ENCODE data around the gene SORT1. TPM values are rescaled to one million over a fixed set of nuclear protein-coding genes. Genes with fewer than 3 reads are reported as not detected.
"Not testable (repeated sequence)": the region's sequence is repeated elsewhere in the genome, so short reads cannot be mapped to it uniquely, and the experiment has no call there.

The SORT1 gene
- total RNA-seq, 2 experiments from 2014 or later = 1.5 to 1.9 TPM

DNA sequence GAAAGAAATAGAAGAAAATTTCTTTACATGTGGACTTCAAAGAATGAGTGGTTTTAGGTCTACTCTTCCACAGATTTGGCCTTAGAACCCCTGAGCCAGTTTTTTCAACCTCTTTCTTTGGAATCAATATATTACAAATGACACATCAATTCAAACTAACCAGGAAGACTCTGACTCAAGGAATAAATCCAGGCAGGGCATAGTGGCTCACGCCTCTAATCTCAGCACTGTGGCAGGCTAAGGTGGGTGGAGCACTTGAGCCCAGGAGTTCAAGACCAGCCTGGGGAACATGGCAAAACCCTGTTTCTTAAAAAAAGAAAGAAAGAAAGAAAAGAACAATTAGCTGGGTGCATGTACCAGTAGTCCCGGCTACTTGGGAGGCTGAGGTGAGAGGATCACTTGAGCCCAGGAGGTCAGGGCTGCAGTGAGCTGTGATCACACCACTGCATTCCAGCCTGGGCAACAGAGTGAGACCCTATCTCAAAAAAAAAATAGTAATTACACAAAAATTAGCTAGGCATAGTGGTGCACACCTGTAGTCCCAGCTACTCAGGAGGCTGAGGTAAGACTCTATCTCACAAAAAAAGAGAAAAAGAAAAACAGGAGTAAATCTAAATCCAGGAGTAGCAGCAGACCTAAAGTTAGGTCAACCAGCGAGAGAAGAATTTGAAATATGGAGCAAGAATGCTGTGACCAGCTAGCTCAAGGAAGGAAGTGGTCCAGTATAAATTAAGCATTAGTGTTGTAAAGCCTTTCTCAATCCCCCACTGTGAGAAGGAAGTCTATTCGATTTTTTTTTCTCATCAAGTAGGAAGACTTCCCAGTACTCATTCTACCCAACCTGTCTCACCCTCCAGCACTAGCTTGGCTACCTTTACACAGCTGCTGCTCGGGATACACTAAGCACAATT lies 1.9 kb downstream of the SORT1 start:
- H3K27ac Mint-ChIP-seq = no peak overlapping the region
- peaks cover 15% of the 10 kb centered on the region for H3K4me1 Mint-ChIP-seq
- peak overlapping the region; percentile 70 for H3K4me3 Mint-ChIP-seq
- no peak for DNase-seq
- POLR2A ChIA-PET = interaction anchor here (0.6 to 0.7 kb wide), 3 partner anchors 14 to 47 kb away, joined by 3 to 7 read pairs (median 4); no protein-coding TSS in a partner anchor
- no peaks in the 10 kb centered on the region for H3K36me3 Mint-ChIP-seq (ENCODE audit: low read depth)
- no peaks in the 10 kb centered on the region for H3K9me3 Mint-ChIP-seq
- H3K27me3 Mint-ChIP-seq = peaks cover 52% of the 10 kb centered on the region
- CTCF ChIA-PET = no interaction called here

DNA sequence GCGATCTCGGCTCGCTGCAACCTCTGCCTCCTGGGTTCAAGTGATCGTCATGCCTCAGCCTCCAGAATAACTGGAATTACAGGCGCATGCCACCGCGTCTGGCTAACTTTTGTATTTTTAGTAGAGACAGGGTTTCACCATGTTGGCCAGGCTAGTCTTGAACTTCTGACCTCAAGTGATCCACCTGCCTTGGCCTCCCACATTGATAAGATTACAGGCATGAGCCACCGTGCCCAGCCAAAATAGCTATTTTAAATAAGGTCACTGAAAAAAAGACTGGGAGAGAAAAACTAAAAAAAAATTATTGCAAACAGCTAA lies 2.5 kb downstream of the SORT1 start:
- H3K4me3 Mint-ChIP-seq; H3K9me3 Mint-ChIP-seq; CTCF ChIA-PET; H3K27ac Mint-ChIP-seq; H3K36me3 Mint-ChIP-seq (ENCODE audit: low read depth); DNase-seq: not testable (repeated sequence)
- POLR2A ChIA-PET = interaction anchor here (0.6 kb wide), 1 partner anchor 14 kb away, joined by 3 read pairs; no protein-coding TSS in a partner anchor
- H3K4me1 Mint-ChIP-seq = peaks cover 15% of the 10 kb centered on the region
- H3K27me3 Mint-ChIP-seq = peaks cover 56% of the 10 kb centered on the region

DNA sequence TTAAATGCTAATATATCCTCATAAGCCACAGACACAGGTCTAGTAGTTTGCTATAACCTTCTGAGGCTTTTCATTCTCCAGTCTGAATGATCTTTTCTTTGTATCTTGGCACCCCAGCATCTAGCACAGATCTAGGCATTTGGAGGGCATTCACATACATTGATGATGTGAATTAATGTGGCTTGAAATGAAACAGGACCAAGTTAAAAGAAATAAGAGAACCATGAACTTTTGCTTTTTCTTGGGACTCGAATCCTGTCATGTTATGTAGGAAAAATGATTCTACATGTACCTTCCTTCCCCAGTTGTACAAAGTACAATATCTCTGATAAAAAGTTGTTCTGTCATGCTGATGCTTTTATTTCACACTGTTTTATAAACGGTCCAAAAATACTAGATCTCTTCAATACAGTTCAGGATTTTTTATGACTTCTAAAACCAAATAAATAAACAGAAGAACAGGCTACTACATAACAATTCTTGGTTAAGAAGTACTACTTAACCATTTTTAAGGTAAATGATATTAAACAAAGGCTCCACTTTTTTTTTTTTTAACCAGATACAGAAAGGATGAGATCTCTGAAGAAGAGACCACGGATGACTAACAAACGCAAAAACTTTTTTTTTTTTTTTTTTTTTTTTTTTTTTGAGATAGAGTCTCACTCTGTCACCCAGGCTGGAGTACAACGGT lies 3.0 kb downstream of the SORT1 start:
- ChIA-PET POLR2A (no interaction called here), CTCF (no interaction called here)
- DNase-seq = no peak
- Mint-ChIP-seq H3K27ac (no peak overlapping the region), H3K36me3 (ENCODE audit: low read depth) (no peaks in the 10 kb centered on the region), H3K4me3 (no peak overlapping the region), H3K27me3 (peaks cover 60% of the 10 kb centered on the region), H3K9me3 (no peaks in the 10 kb centered on the region), H3K4me1 (peaks cover 19% of the 10 kb centered on the region)

DNA sequence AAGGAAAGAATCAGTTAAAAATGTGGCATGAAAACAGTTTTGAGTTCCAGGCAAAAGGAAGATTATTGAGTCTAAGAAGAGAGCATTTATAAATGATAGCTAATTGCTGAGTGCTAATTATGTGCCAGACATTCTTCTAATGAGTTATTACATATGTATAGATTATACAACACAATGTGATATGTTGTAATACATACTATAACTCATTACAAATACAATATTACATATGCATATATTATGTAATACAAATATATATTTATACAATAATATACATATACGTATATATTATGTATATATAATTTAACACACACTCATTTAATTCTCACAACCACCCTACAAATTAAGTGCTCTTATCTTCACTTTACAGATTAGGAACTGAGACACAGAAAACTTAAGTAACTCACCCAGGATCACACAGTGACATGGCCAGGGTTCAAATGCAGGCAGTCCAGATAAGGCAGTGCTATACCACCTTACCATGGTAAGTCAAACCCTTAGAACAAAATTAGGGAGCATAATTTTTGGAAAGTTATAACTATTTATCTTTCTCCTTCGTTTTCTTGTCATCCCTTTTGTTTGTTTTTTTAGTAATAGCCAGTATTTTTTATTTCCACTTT lies 4.0 kb downstream of the SORT1 start:
- POLR2A ChIA-PET = no interaction called here

DNA sequence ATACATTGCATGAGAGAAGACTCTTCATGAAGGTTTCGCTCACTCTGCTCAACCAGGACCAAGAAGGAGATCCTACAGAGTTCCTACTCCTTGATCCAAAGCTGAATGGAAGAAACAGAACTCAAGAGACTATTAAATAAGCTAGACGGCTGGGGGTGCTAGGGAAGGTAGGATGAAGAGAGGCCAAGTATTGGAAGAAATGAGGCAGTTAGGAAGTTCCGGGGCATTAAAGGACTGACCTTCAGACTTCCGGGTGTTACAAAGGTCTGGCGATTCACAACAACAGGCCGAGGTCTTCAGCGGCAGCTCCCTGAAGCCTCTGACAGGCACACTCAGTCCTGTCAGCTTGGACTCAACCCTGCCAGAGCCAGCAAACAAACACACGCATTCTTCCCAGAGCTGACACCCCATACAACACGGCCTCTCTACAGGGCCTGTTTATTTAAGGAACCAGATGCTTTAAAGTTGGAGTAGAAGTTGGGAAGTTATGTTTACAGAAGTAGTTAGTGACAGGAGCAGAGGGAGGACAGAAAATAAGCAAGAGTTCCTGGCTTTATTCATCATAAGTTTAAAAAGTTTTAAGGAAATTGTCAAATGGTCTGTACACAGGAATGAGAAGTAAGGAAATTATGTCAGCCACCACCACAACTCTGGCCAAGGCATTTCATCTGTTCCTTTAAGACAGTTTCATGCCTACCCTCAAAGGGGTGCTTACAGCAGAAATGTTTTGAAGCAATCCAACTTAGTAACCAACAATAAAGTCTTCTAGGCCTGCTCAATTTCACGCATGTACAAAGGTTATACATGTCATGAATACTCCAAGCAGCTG lies 4.7 kb downstream of the SORT1 start:
- CTCF ChIA-PET = interaction anchor here (0.6 to 1.5 kb wide), 5 partner anchors 9 to 150 kb away, joined by 3 to 4 read pairs (median 3); no protein-coding TSS in a partner anchor
- no peak for DNase-seq
- no peaks in the 10 kb centered on the region for H3K36me3 Mint-ChIP-seq (ENCODE audit: low read depth)
- no peaks in the 10 kb centered on the region for H3K9me3 Mint-ChIP-seq
- POLR2A ChIA-PET = no interaction called here
- peaks cover 56% of the 10 kb centered on the region for H3K27me3 Mint-ChIP-seq
- peaks cover 18% of the 10 kb centered on the region for H3K4me1 Mint-ChIP-seq
- H3K4me3 Mint-ChIP-seq = no peak overlapping the region
- H3K27ac Mint-ChIP-seq = no peak overlapping the region

More for the DNA sequence above, 4.0 kb downstream of the SORT1 start:
- CTCF ChIA-PET = interaction anchor here (0.8 to 0.9 kb wide), 2 partner anchors 15 to 139 kb away, joined by 3 read pairs; no protein-coding TSS in a partner anchor
- Mint-ChIP-seq H3K36me3 (ENCODE audit: low read depth) (no peaks in the 10 kb centered on the region), H3K4me1 (peaks cover 18% of the 10 kb centered on the region), H3K9me3 (no peaks in the 10 kb centered on the region), H3K27ac (no peak overlapping the region), H3K4me3 (no peak overlapping the region), H3K27me3 (peaks cover 61% of the 10 kb centered on the region)
- no peak for DNase-seq

DNA sequence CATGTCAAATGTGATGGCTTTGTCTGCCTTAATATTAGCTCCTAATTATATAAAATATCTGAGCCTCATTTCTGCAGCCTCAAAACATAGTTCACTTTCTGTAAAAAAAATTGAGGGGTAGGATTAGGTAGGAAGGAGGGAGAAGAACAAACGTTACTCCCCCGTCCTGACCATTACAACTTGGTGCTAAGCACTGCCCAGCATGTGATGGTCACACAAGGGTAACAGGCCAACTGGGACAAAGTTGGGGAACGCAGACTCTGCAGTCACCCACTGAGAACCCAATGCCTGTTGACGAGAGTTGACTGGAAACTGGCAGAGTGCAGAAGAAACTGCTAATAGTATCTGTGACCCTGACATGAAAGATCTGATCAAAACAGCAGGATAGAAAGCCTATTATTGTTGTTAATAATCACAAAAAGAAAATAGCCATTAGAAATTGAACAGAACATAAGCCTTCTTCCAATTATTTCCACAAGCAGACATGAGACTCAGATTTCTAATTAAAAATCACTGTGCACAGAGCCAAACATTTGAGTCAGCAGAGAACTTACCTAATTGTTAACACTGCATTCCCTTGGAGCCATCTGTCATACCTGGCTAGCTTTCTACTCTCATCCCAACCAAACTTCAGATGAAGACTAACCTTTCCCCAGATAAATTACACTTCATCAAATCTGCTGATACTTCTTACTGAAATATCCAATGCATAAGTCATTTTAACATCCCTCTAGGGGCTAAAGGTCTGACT lies 5.5 kb downstream of the SORT1 start:
- Mint-ChIP-seq H3K27ac (no peak overlapping the region), H3K9me3 (no peaks in the 10 kb centered on the region), H3K4me1 (peaks cover 18% of the 10 kb centered on the region), H3K4me3 (no peak overlapping the region), H3K36me3 (ENCODE audit: low read depth) (no peaks in the 10 kb centered on the region), H3K27me3 (peaks cover 54% of the 10 kb centered on the region)
- POLR2A ChIA-PET = no interaction called here
- CTCF ChIA-PET = interaction anchor here (1.0 to 1.5 kb wide), 2 partner anchors 10 to 13 kb away, joined by 3 to 4 read pairs; no protein-coding TSS in a partner anchor
- DNase-seq = no peak

DNA sequence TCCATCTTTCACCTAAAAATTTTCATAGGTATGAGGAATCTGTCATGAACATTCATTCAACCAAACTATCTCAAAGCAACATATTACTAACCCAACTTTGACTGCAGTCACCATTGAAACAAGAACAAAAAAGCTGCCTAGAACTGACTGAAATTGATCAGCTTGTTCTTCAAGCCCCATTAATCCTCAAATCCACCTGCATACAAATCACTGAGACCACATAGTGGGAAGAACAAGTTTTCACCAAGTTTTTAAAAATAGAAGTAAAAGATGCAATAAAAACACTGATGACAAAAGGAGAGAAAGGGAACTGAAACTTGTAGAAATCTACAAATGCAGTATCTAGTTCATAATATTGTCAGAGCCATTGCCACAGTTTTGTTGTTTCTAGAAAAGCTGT lies 6.1 kb downstream of the SORT1 start:
- Mint-ChIP-seq H3K27ac (no peak overlapping the region), H3K9me3 (no peaks in the 10 kb centered on the region), H3K27me3 (peaks cover 49% of the 10 kb centered on the region), H3K36me3 (ENCODE audit: low read depth) (no peaks in the 10 kb centered on the region), H3K4me1 (peaks cover 13% of the 10 kb centered on the region), H3K4me3 (no peak overlapping the region)
- DNase-seq = no peak
- ChIA-PET CTCF (interaction anchor here (1.1 to 1.5 kb wide), 2 partner anchors 12 to 94 kb away, joined by 3 to 4 read pairs; no protein-coding TSS in a partner anchor), POLR2A (no interaction called here)

DNA sequence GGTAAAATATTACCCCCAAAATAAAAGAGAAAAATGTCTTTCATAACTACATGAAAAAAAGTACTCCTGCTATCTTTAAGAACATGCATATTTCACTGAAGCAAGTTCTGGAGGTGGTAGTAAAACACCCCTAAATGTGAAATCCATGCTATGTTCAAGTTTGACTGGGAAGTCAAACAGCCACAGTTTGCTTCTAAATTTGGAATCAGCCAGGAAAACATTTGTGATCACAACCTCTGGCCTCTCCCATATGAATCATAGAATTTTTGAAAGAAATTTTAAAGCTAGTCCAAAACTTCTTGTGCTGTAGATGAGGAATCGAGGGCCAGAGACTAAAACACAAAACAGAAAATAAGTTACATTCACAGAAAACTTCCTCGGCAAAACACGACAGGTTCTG lies 6.6 kb downstream of the SORT1 start:
- POLR2A ChIA-PET = no interaction called here
- CTCF ChIA-PET = interaction anchor here (1.1 to 1.5 kb wide), 2 partner anchors 12 to 94 kb away, joined by 3 to 4 read pairs; no protein-coding TSS in a partner anchor
- Mint-ChIP-seq H3K27ac (no peak overlapping the region), H3K4me3 (no peak overlapping the region), H3K4me1 (peaks cover 13% of the 10 kb centered on the region), H3K36me3 (ENCODE audit: low read depth) (no peaks in the 10 kb centered on the region), H3K9me3 (no peaks in the 10 kb centered on the region), H3K27me3 (peaks cover 44% of the 10 kb centered on the region)
- no peak for DNase-seq

DNA sequence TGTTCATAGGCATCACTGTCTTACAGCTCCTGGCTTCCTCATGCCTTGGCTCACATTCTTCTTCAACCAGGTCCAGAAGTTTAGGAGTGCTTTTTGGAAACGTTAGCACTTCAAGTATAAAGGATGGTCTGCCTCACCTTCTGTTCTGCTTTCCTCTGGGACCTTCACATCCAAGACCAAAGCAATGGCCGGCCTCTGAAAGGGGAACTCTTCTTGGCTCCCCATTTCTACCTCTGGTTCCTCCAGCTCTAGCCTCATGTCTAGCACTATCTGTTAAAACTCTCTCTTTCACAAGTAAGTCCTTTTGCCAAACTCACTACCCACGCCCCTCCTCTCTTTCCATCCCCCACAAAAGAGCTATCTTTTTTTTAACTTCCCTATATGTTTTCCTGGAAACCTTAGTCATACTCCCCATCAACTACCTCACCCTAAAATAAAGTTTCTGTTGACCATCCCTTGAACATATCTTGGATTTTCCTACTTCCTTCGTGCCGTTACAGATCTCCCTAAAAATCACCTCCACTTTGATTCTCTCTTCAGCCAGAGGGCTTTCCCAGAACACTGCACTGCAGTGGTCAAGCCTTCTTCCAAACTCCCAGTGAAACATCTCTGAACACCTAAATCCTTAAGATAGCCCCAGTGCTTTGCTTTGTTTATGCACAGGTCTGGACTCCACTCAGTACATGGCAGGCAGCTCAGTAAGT lies 7.9 kb downstream of the SORT1 start:
- POLR2A ChIA-PET = interaction anchor here (0.6 kb wide), 1 partner anchor 78 kb away, joined by 3 read pairs; no protein-coding TSS in a partner anchor
- Mint-ChIP-seq H3K4me3 (no peak overlapping the region), H3K9me3 (no peaks in the 10 kb centered on the region), H3K27me3 (peaks cover 31% of the 10 kb centered on the region), H3K27ac (no peak overlapping the region), H3K4me1 (peaks cover 14% of the 10 kb centered on the region), H3K36me3 (ENCODE audit: low read depth) (no peaks in the 10 kb centered on the region)
- CTCF ChIA-PET = interaction anchor here (0.8 to 1.9 kb wide), 3 partner anchors 9 to 156 kb away, joined by 3 to 5 read pairs (median 4); no protein-coding TSS in a partner anchor
- DNase-seq = no peak

DNA sequence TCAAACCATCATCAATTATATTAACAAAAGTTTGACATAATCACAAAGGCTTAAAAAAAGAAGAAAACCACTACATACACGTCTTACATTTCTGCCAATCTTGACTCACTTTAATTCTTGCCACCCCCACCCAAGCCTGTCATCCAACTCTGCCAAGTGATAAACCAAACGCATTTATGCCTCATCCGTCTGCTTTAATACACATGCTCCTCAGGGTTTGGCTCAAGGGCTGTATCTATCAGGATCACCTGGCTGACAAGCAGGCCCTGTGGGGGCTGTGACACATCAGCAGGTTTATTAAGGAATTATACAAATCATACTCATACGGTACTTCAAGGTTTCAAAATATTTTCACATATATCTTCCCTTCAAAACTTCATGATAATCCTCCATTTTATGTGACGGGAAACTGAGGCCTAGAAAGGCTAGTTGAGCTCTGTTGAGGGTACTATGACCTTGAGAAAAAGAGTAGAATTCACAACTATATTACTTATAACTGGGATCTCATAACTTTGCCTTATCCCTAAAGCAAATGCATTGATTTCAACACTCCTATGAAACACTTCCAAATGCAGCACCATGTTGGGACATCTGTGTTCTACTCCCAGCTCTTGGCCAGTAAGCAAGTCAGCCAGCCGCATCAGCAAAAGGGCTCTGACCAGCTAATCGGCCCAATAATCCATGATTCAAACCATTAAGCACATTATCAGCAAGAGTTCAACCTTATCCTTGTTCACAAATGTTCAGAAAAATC lies 8.7 kb downstream of the SORT1 start:
- DNase-seq = no peak
- ChIA-PET POLR2A (interaction anchor here (0.6 kb wide), 1 partner anchor 77 kb away, joined by 3 read pairs; no protein-coding TSS in a partner anchor), CTCF (interaction anchor here (0.6 to 1.9 kb wide), 4 partner anchors 9 to 157 kb away, joined by 3 to 5 read pairs (median 4); no protein-coding TSS in a partner anchor)
- Mint-ChIP-seq H3K27me3 (peaks cover 27% of the 10 kb centered on the region), H3K4me1 (peaks cover 14% of the 10 kb centered on the region), H3K36me3 (ENCODE audit: low read depth) (no peaks in the 10 kb centered on the region), H3K9me3 (no peaks in the 10 kb centered on the region), H3K27ac (no peak overlapping the region), H3K4me3 (no peak overlapping the region)

Data from activated CD4-positive, alpha-beta T cell treated with anti-CD3 and anti-CD28 coated beads, Interleukin-2, amount 10 ng/mL, durations not matched to agents 7 days and 5 days (primary cell).